Activated naive CD4-positive, alpha-beta T cell treated with anti-CD3 and anti-CD28 coated beads for 36 hours (primary cell): ENCODE data around the gene KDM1A. TPM values are rescaled to one million over a fixed set of nuclear protein-coding genes. Genes with fewer than 3 reads are reported as not detected.

Source experiments
- CTCF ChIA-PET: fragments of 350-600 bp; sonication (Branson Sonifier 250); formaldehyde crosslinking; loops from one replicate; lab custom pipeline; 2021; ENCODE audit warnings: antibody characterized with exemption; lab: Charles Lee
- DNase-seq: peaks from one replicate; pipeline ENCODE4 v3.0.0-alpha.2; 2020
- H3K27ac Mint-ChIP-seq: one replicate; pipeline ENCODE4 v1.8.0; 2021; ENCODE audit warnings: mild to moderate bottlenecking, mixed read lengths
- H3K27me3 Mint-ChIP-seq: one replicate; pipeline ENCODE4 v1.8.0; 2021; ENCODE audit warnings: low read depth, mixed read lengths
- H3K36me3 Mint-ChIP-seq: one replicate; pipeline ENCODE4 v1.8.0; 2021; ENCODE audit warnings: low read depth, mixed read lengths
- H3K4me1 Mint-ChIP-seq: one replicate; pipeline ENCODE4 v1.8.0; 2021; ENCODE audit warnings: low read depth, mixed read lengths
- H3K4me3 Mint-ChIP-seq: one replicate; pipeline ENCODE4 v1.8.0; 2021; ENCODE audit warnings: mild to moderate bottlenecking, moderate library complexity, mixed read lengths
- H3K9me3 Mint-ChIP-seq: one replicate; pipeline ENCODE4 v1.8.0; 2021; ENCODE audit warnings: mixed read lengths
- intact Hi-C: fragments of 100-400 bp; cut with micrococcal nuclease; formaldehyde crosslinking; loops from one replicate; pipeline ENCODE4 v1.15.1; 2023
- total RNA-seq, 2 experiments: library from RNA; stranded (reverse); gene quantifications; one replicate each; pipeline ENCODE4 v1.2.3, GENCODE V29; 2021

The KDM1A gene
- total RNA-seq, 2 experiments from 2014 or later: 59.7 to 62.6 TPM

DNA sequence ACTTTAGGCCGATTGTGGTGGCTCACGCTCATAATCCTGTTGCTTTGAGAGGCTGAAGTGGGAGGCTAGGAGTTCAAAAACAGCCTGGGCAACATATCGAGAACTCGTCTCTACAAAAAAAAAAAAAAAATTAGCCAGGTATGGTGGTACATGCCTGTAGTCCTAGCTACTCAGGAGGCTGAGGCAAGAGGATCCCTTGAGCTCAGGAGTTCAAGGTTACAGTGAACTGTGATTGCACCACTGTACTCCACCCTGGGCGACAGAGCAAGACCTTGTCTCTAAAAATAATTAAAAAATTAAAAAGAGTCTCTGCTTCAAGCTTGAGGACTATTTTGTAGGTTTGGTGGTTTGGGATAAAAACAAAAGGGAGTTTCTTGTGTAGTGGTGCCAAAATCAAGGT lies 21.2 kb downstream of the KDM1A start:
- intact Hi-C loops: no loop called here
- H3K4me1 Mint-ChIP-seq: peaks cover 36% of the 10 kb centered on the region
- CTCF ChIA-PET: interaction anchor here (0.6 kb wide), 1 partner anchor 503 kb away, joined by 3 read pairs; no protein-coding TSS in a partner anchor
- H3K4me3 Mint-ChIP-seq: no peak overlapping the region
- H3K9me3 Mint-ChIP-seq: no peaks in the 10 kb centered on the region
- no peaks in the 10 kb centered on the region for H3K27me3 Mint-ChIP-seq
- no peak for DNase-seq
- peaks cover 9% of the 10 kb centered on the region for H3K36me3 Mint-ChIP-seq
- no peak overlapping the region for H3K27ac Mint-ChIP-seq

DNA sequence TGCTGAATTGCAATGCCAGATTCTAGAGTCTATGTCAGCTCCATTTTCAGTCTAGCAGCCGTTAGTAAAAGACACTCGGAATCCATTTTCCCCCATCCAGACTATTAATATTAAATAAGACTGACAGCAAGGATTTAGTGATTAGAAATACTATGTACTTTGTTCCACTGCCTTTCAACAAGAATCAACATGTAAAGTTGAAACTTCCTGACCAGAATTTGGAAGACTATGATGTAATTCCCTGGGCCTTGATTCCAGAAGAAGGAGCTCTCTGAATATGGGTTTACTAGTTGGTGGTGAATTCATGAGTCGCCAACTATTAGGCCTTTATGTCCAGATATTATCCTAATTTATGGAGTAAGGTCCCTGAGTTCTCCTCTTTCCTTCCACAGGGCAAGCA lies 24.8 kb downstream of the KDM1A start:
- CTCF ChIA-PET: interaction anchor here (0.9 kb wide), 1 partner anchor 18 kb away, joined by 4 read pairs; no protein-coding TSS in a partner anchor

DNA sequence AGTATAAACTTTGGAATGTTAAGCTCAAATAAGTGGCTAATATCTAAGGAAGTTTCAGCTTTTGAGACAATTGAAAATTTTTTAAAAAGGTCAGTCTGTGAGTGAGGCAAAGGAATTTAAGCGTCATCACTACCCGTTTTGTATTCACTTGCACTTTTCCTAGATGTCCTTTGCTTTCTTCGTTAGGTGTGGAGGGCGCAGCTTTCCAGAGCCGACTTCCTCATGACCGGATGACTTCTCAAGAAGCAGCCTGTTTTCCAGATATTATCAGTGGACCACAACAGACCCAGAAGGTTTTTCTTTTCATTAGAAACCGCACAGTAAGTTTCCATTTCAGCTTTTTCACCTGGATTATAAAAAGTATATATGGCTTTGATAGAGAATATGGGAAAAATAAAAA lies 30.9 kb downstream of the KDM1A start:
- no peak overlapping the region for H3K4me3 Mint-ChIP-seq
- H3K36me3 Mint-ChIP-seq: peaks cover 6% of the 10 kb centered on the region
- no peaks in the 10 kb centered on the region for H3K9me3 Mint-ChIP-seq
- intact Hi-C loops: no loop called here
- no peaks in the 10 kb centered on the region for H3K27me3 Mint-ChIP-seq
- CTCF ChIA-PET: no interaction called here
- H3K4me1 Mint-ChIP-seq: peaks cover 14% of the 10 kb centered on the region
- no peak for DNase-seq
- no peak overlapping the region for H3K27ac Mint-ChIP-seq

More for the DNA sequence above, 24.8 kb downstream of the KDM1A start:
- Mint-ChIP-seq H3K36me3 (peaks cover 5% of the 10 kb centered on the region), H3K4me1 (peaks cover 35% of the 10 kb centered on the region), H3K27me3 (no peaks in the 10 kb centered on the region), H3K4me3 (no peak overlapping the region), H3K27ac (no peak overlapping the region), H3K9me3 (no peaks in the 10 kb centered on the region)
- DNase-seq: no peak
- intact Hi-C loops: no loop called here

DNA sequence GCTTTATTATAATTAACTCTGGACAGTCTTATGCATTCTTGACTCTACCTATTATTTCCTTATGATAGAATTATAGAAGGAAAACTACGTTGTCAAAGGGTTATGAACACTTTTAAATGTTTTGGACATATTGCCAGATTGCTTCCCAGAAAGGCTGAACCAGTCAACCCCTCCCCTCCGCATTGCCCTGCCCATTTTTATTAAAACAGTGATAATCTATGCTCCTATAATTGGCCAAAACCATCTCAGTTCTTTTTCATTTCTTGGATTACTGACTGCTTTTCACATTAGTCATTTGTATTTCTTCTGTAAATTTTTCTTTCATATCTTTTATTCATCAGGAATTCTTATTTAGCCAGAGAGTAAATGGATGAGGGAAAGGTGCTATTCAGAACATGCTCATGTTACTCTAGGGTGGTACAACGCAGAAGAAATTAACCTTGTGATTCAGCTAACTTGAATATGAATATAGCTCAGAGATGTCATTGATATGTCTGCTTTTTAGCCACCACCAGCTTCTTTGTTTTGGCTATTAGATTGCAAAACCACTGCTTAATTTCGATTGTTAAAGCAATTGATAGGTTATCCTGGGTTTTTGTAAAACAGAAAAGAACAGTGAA lies 32.1 kb downstream of the KDM1A start:
- Mint-ChIP-seq H3K4me1 (peaks cover 3% of the 10 kb centered on the region), H3K27ac (no peak overlapping the region), H3K27me3 (no peaks in the 10 kb centered on the region), H3K4me3 (no peak overlapping the region), H3K36me3 (peaks cover 7% of the 10 kb centered on the region), H3K9me3 (no peaks in the 10 kb centered on the region)
- intact Hi-C loops: no loop called here
- CTCF ChIA-PET: no interaction called here
- no peak for DNase-seq

DNA sequence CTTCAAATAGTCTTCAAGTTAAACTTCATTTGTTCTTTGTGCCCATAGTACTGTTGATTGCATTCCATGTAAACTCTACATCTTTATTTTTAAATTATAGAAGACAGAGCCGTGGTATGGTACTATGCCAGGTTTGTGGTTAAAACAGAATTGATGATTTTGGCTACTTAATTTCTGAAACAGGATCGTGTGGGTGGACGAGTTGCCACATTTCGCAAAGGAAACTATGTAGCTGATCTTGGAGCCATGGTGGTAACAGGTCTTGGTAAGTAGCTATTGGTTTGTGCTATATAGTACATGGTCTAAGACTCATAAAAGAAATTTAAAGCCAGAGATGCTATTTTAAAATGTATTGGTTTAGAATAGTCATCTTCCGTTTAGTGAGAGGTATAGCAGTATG lies 38.0 kb downstream of the KDM1A start:
- intact Hi-C loops: no loop called here
- Mint-ChIP-seq H3K9me3 (no peaks in the 10 kb centered on the region), H3K27me3 (no peaks in the 10 kb centered on the region), H3K36me3 (peaks cover 18% of the 10 kb centered on the region), H3K4me1 (no peaks in the 10 kb centered on the region), H3K4me3 (no peak overlapping the region), H3K27ac (no peak overlapping the region)
- CTCF ChIA-PET: interaction anchor here (1.4 kb wide), 1 partner anchor 10 kb away, joined by 3 read pairs; no protein-coding TSS in a partner anchor
- no peak for DNase-seq

DNA sequence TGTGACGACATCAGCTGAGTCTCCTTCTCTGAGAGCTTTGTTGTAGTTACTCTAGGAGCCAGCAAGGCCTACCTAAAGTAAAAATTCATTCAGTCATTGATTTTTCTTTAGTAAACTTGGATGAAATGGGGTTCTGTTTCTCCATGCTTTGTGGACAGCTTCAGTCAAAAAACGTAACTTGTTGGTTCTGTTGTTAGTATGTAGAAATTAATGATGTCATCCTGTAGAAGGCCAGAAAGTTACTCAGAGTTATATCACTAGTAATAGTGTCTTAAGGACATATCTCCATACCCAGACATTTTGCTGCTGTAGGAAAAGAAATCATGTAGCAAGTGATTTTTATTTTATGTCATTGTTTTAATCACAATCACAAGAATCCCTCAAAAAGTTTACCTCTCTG lies 43.0 kb downstream of the KDM1A start:
- no peak for DNase-seq
- intact Hi-C loops: no loop called here
- no peaks in the 10 kb centered on the region for H3K27me3 Mint-ChIP-seq
- no peaks in the 10 kb centered on the region for H3K4me1 Mint-ChIP-seq
- H3K9me3 Mint-ChIP-seq: no peaks in the 10 kb centered on the region
- no peak overlapping the region for H3K27ac Mint-ChIP-seq
- CTCF ChIA-PET: interaction anchor here (0.6 to 2.0 kb wide), 3 partner anchors 15 to 176 kb away, joined by 3 to 7 read pairs (median 3); no protein-coding TSS in a partner anchor
- peaks cover 17% of the 10 kb centered on the region for H3K36me3 Mint-ChIP-seq
- H3K4me3 Mint-ChIP-seq: no peak overlapping the region

DNA sequence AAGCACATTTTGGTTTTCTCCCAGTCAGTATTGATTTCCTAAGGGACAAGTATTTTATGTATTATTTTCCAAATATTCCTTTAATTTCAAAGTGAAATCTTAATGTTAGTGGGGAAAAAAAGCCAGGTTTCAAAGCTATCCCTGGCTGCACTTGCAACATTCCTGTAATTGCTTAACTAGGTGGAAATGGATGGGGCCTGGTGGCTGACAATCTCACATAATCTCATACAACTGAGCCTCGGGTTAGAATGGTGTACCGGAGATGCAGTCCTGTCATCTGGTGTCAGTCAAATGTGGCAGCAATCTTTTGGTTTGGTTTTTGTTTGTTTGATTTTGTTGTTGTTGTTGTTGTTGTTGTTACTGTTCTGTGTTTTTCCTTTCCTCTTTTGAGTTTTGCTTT lies 46.1 kb downstream of the KDM1A start:
- H3K36me3 Mint-ChIP-seq: peaks cover 22% of the 10 kb centered on the region
- no peak for DNase-seq
- H3K4me1 Mint-ChIP-seq: no peaks in the 10 kb centered on the region
- intact Hi-C loops: no loop called here
- H3K27me3 Mint-ChIP-seq: no peaks in the 10 kb centered on the region
- CTCF ChIA-PET: interaction anchor here (0.7 kb wide), 1 partner anchor 10 kb away, joined by 3 read pairs; no protein-coding TSS in a partner anchor
- no peak overlapping the region for H3K27ac Mint-ChIP-seq
- H3K4me3 Mint-ChIP-seq: no peak overlapping the region
- H3K9me3 Mint-ChIP-seq: no peaks in the 10 kb centered on the region

DNA sequence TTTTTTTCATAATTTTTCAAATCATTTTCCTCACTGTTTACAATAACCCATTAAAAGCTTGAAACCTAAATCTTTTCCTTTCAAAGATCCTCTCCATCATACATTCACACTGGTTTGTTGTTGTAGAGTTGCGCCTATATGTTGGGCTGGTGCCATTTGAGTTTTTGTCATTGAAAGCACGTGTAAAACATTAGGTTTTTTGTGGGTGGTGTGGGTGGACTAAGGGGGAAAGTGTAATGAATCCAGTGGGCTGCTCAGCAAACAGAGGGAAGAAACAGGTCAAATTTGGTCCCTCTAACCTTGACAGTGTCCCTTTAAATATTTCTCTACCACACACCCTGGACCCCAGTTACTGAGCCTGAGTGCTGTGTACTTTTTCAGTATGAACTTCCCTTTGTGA lies 46.8 kb downstream of the KDM1A start:
- Mint-ChIP-seq H3K27ac (no peak overlapping the region), H3K9me3 (no peaks in the 10 kb centered on the region), H3K36me3 (peaks cover 19% of the 10 kb centered on the region), H3K4me3 (no peak overlapping the region), H3K27me3 (no peaks in the 10 kb centered on the region), H3K4me1 (no peaks in the 10 kb centered on the region)
- no peak for DNase-seq
- intact Hi-C loops: no loop called here
- CTCF ChIA-PET: no interaction called here

DNA sequence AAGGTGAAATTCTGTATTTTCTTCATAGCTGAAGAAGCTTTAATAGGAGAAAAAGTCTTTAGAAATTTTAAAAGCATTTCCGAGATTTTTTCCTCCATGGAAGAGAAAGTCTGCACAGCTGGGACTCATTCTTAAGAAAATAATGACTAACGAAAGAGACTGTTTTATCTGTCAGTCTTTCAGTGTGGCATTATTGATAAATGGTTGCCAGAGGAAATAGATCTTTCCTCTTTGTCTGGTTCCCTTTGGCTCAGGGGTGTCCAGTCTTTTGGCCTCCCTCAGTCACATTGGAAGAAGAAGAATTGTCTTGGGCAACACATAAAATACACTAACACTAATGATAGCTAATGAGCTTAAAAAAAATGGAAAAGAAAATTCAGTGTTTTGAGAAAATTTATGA lies 49.9 kb downstream of the KDM1A start:
- Mint-ChIP-seq H3K4me1 (no peaks in the 10 kb centered on the region), H3K27ac (no peak overlapping the region), H3K9me3 (no peaks in the 10 kb centered on the region), H3K4me3 (no peak overlapping the region), H3K27me3 (no peaks in the 10 kb centered on the region), H3K36me3 (peaks cover 30% of the 10 kb centered on the region)
- CTCF ChIA-PET: no interaction called here
- no peak for DNase-seq
- intact Hi-C loops: no loop called here

DNA sequence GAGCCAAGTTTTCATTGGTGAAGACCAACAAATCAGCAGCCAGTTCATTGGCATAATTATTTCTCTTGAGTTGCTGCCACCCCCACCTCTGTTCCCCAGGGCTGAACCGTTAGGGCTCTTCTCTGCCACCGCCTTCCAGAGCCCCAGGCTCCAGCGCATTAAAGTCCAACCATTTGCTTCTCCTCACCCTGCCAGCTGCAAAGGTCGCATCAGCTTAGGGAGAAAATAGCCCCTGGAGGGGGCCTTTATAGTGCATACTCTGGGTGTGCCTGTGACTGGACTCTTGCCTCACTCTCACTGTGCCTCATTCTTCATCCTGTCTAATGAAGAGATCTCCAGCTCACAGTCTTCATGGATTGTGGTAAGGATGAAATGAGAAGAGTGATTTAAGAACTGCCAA lies 50.4 kb downstream of the KDM1A start:
- no peaks in the 10 kb centered on the region for H3K27me3 Mint-ChIP-seq
- no peak overlapping the region for H3K27ac Mint-ChIP-seq
- no peak for DNase-seq
- H3K9me3 Mint-ChIP-seq: no peaks in the 10 kb centered on the region
- no peak overlapping the region for H3K4me3 Mint-ChIP-seq
- CTCF ChIA-PET: interaction anchor here (0.6 to 0.8 kb wide), 3 partner anchors 45 to 629 kb away, joined by 3 read pairs; no protein-coding TSS in a partner anchor
- intact Hi-C loops: no loop called here
- H3K4me1 Mint-ChIP-seq: no peaks in the 10 kb centered on the region
- peaks cover 28% of the 10 kb centered on the region for H3K36me3 Mint-ChIP-seq

DNA sequence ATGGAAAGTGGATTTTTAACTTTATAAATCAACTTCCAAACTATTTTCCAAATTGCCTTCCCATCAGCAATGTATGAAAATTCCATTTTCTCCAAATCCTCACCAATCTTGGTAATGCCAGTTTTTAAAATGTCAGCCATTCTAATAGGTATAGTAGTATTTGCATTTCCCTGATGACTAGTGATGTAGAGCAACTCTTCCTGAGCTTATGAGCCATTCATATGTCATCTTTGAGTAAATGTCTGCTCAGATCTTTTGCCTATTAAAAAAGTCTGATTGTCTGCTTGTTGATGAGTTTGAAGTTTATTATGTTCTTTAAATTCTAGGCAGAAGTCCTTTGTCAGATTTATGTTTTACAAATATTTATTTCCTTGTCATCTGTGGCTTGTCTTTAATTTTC lies 54.7 kb downstream of the KDM1A start:
- no peak overlapping the region for H3K4me3 Mint-ChIP-seq
- peaks cover 27% of the 10 kb centered on the region for H3K36me3 Mint-ChIP-seq
- intact Hi-C loops: no loop called here
- no peak for DNase-seq
- no peaks in the 10 kb centered on the region for H3K9me3 Mint-ChIP-seq
- CTCF ChIA-PET: interaction anchor here (1.4 kb wide), 1 partner anchor 24 kb away, joined by 3 read pairs; no protein-coding TSS in a partner anchor
- H3K27ac Mint-ChIP-seq: no peak overlapping the region
- no peaks in the 10 kb centered on the region for H3K4me1 Mint-ChIP-seq
- no peaks in the 10 kb centered on the region for H3K27me3 Mint-ChIP-seq

DNA sequence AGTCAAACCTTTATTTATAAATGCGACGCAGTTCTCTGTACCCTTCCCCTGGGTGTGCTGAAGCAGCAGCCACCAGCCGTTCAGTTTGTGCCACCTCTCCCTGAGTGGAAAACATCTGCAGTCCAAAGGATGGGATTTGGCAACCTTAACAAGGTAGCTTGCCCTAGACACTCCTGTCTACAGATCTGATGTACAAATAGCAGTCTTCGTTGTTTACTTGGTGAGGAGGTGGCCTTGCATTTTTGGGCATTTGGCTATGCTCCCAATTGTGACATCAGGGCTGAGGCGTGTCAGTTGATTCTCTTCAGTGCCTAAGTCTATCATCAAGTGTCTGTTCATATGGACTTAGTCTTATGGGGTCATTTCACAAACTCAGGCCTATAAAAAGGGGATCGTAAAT lies 59.8 kb downstream of the KDM1A start:
- intact Hi-C loops: no loop called here
- H3K9me3 Mint-ChIP-seq: no peaks in the 10 kb centered on the region
- H3K27ac Mint-ChIP-seq: no peak overlapping the region
- no peak overlapping the region for H3K4me3 Mint-ChIP-seq
- H3K27me3 Mint-ChIP-seq: no peaks in the 10 kb centered on the region
- peaks cover 15% of the 10 kb centered on the region for H3K36me3 Mint-ChIP-seq
- DNase-seq: no peak
- CTCF ChIA-PET: interaction anchor here (0.6 to 2.3 kb wide), 2 partner anchors 104 to 106 kb away, joined by 3 to 19 read pairs; no protein-coding TSS in a partner anchor
- no peaks in the 10 kb centered on the region for H3K4me1 Mint-ChIP-seq

DNA sequence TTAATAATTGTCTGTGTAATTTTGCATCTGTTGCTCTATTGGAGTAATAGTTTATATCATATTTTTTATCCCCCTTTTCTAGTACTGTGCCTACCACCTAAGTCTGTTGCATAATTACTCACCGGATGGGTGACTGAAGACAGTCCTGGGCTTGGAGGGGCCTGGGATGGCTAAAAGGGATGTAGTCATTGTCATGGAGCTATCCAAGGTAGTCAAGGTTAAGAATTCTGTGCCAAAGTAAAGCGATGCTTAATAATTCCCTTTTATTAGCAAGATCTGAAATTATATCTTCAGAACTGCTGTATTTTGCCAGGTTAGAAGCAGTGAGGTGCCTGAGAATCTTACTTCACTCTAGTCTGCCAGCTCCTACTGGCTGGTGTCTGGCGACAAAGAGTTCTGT lies 61.6 kb downstream of the KDM1A start:
- no peaks in the 10 kb centered on the region for H3K27me3 Mint-ChIP-seq
- H3K27ac Mint-ChIP-seq: no peak overlapping the region
- H3K9me3 Mint-ChIP-seq: no peaks in the 10 kb centered on the region
- H3K36me3 Mint-ChIP-seq: peaks cover 17% of the 10 kb centered on the region
- intact Hi-C loops: no loop called here
- H3K4me3 Mint-ChIP-seq: no peak overlapping the region
- no peaks in the 10 kb centered on the region for H3K4me1 Mint-ChIP-seq
- DNase-seq: no peak
- CTCF ChIA-PET: interaction anchor here (1.2 to 2.3 kb wide), 3 partner anchors 13 to 106 kb away, joined by 3 to 19 read pairs (median 4); no protein-coding TSS in a partner anchor
